Endometrial microvascular endothelial cells (primary cell): Measurements from ENCODE around the gene EDARADD. TPM values are rescaled to one million over a fixed set of nuclear protein-coding genes. Genes with fewer than 3 reads are reported as not detected.

Experiments used
- in situ Hi-C: cut with HindIII; loops from 2 replicates; pipeline ENCODE4 v1.10.0; 2017; ENCODE audit warnings: low sequenced_read_pairs, low pct_unique_long_range_greater_than_20kb; ENCODE audit errors: inconsistent ontology term
- total RNA-seq: library from RNA; depleted of rRNA; stranded (reverse); fragments of >200 nt; gene quantifications from one replicate; pipeline ENCODE4 v1.2.3, GENCODE V29; 2015; ENCODE audit errors: inconsistent ontology term

The EDARADD gene
- total RNA-seq, 1 donor from 2014 or later: not detected

- in situ Hi-C loops: no loop called here
Observed at GRCh38 chr1:236471653-236472052, 77.6 kb downstream of the EDARADD start.

- in situ Hi-C loops: no loop called here
Observed at GRCh38 chr1:236472850-236473788, 79.0 kb downstream of the EDARADD start.

- in situ Hi-C loops: loop anchor here (25.0 kb wide), 1 partner anchor 339 kb away; the partner anchor contains the start of gene GPR137B
Observed at GRCh38 chr1:236476019-236476418, 81.9 kb downstream of the EDARADD start.

- in situ Hi-C loops: loop anchor here (25.0 kb wide), 1 partner anchor 344 kb away; the partner anchor contains the start of gene GPR137B
Observed at GRCh38 chr1:236480758-236481436, 86.8 kb downstream of the EDARADD start.

- in situ Hi-C loops: loop anchor here (25.0 kb wide), 1 partner anchor 347 kb away; the partner anchor contains the start of gene GPR137B
Observed at GRCh38 chr1:236484310-236484971, 90.4 kb downstream of the EDARADD start.

- in situ Hi-C loops: loop anchor here (25.0 kb wide), 1 partner anchor 349 kb away; the partner anchor contains the start of gene GPR137B
Observed at GRCh38 chr1:236486356-236487002, 92.4 kb downstream of the EDARADD start.

- in situ Hi-C loops: loop anchor here (25.0 kb wide), 1 partner anchor 352 kb away; the partner anchor contains the start of gene GPR137B
Observed at GRCh38 chr1:236489161-236489560, 95.1 kb downstream of the EDARADD start.

GRCh38 chr1:236489710-236490377, 95.8 kb downstream of the EDARADD start:
- in situ Hi-C loops: loop anchor here (25.0 kb wide), 1 partner anchor 353 kb away; the partner anchor contains the start of gene GPR137B

GRCh38 chr1:236491469-236492136, 97.5 kb downstream of the EDARADD start:
- in situ Hi-C loops: loop anchor here (25.0 kb wide), 1 partner anchor 354 kb away; the partner anchor contains the start of gene GPR137B

- in situ Hi-C loops: loop anchor here (25.0 kb wide), 1 partner anchor 355 kb away; the partner anchor contains the start of gene GPR137B
Observed at GRCh38 chr1:236492378-236492777, 98.3 kb downstream of the EDARADD start.

GRCh38 chr1:236494082-236494481, 100.0 kb downstream of the EDARADD start:
- in situ Hi-C loops: loop anchor here (25.0 kb wide), 1 partner anchor 357 kb away; the partner anchor contains the start of gene GPR137B

- in situ Hi-C loops: loop anchor here (25.0 kb wide), 1 partner anchor 358 kb away; the partner anchor contains the start of gene GPR137B
Observed at GRCh38 chr1:236494586-236495466, 100.7 kb downstream of the EDARADD start.

- in situ Hi-C loops: loop anchor here (25.0 kb wide), 1 partner anchor 358 kb away; the partner anchor contains the start of gene GPR137B
Observed at GRCh38 chr1:236495467-236496112, 101.5 kb downstream of the EDARADD start.

- in situ Hi-C loops: loop anchor here (25.0 kb wide), 1 partner anchor 361 kb away; the partner anchor contains the start of gene GPR137B
Observed at GRCh38 chr1:236497908-236498307, 103.8 kb downstream of the EDARADD start.

- in situ Hi-C loops: no loop called here
Observed at GRCh38 chr1:236501093-236501492, 107.0 kb downstream of the EDARADD start.

- in situ Hi-C loops: no loop called here
Observed at GRCh38 chr1:236502579-236502971, 108.5 kb downstream of the EDARADD start.
